AG04450 (cell line): ENCODE data around the gene CNNM2. TPM values are rescaled to one million over a fixed set of nuclear protein-coding genes. Genes with fewer than 3 reads are reported as not detected.

Experiments
- CTCF ChIA-PET: fragments of 300-600, 350-600 bp; formaldehyde crosslinking; extraction: SDS; loops from one replicate; lab custom pipeline; 2022; ENCODE audit warnings: antibody characterized with exemption, inconsistent platforms; lab: Charles Lee
- POLR2A ChIA-PET: fragments of 350-600 bp; formaldehyde crosslinking; extraction: SDS; loops from one replicate; lab custom pipeline; 2021; ENCODE audit warnings: antibody characterized with exemption, inconsistent platforms; lab: Yijun Ruan, JAX
- DNase-seq: peaks from one replicate; pipeline ENCODE4 v3.0.0-alpha.2; 2011; ENCODE audit warnings: low read depth, low spot score
- H3K27ac ChIP-seq: one replicate; pipeline ENCODE4 v1.5.1; 2012; ENCODE audit warnings: low read depth, low read length, control low read depth
- H3K27me3 ChIP-seq: one replicate; pipeline ENCODE4 v1.6.0; 2012; ENCODE audit warnings: low read length; ENCODE audit not compliant: control insufficient read depth, insufficient read depth
- H3K4me3 ChIP-seq: 2 replicates; pipeline ENCODE4 v1.5.1; 2011; ENCODE audit warnings: mild to moderate bottlenecking, low read depth, low read length, control low read depth
- H3K9me3 ChIP-seq: 2 replicates; pipeline ENCODE4 v1.5.1; 2012; ENCODE audit warnings: low read length; ENCODE audit not compliant: control insufficient read depth, insufficient read depth
- CTCF ChIP-seq: IDR thresholded peaks from 2 replicates; pipeline ENCODE4 v1.5.1; 2011; ENCODE audit warnings: low read depth, low read length, control low read depth, inconsistent platforms
- polyA plus RNA-seq: library from polyadenylated mRNA; depleted of rRNA; stranded (reverse); fragments of >200 nt; gene quantifications from 2 replicates; pipeline ENCODE4 v1.2.3, GENCODE V29; 2011

CNNM2 gene
- polyA plus RNA-seq, 1 experiment, result 5.2 TPM

GRCh38 chr10:102949916-102950315 lies 31.8 kb downstream of the CNNM2 start:
- no peak overlapping the region for H3K27ac ChIP-seq
- H3K9me3 ChIP-seq, result no peaks in the 10 kb centered on the region
- POLR2A ChIA-PET, result no interaction called here
- H3K4me3 ChIP-seq, result no peak overlapping the region
- CTCF ChIA-PET, result no interaction called here
- H3K27me3 ChIP-seq, result no peaks in the 10 kb centered on the region
- no peak for TF ChIP-seq CTCF
- DNase-seq, result no peak

- no peaks in the 10 kb centered on the region for H3K27me3 ChIP-seq
- ChIA-PET CTCF (interaction anchor here (0.7 kb wide), 1 partner anchor 14 kb away, joined by 4 read pairs; no protein-coding TSS in a partner anchor), POLR2A (interaction anchor here (0.6 kb wide), 1 partner anchor 14 kb away, joined by 7 read pairs; no protein-coding TSS in a partner anchor)
- DNase-seq, result no peak
- no peak overlapping the region for H3K4me3 ChIP-seq
- TF ChIP-seq CTCF, result no peak
- H3K9me3 ChIP-seq, result no peaks in the 10 kb centered on the region
- no peak overlapping the region for H3K27ac ChIP-seq
Observed at GRCh38 chr10:102951316-102951715, 33.2 kb downstream of the CNNM2 start.

- H3K4me3 ChIP-seq, result no peak overlapping the region
- H3K27ac ChIP-seq, result no peak overlapping the region
- ChIA-PET POLR2A (no interaction called here), CTCF (no interaction called here)
- no peaks in the 10 kb centered on the region for H3K9me3 ChIP-seq
- DNase-seq, result no peak
- no peak for TF ChIP-seq CTCF
- H3K27me3 ChIP-seq, result no peaks in the 10 kb centered on the region
Observed at GRCh38 chr10:102959360-102959759, 41.3 kb downstream of the CNNM2 start.

GRCh38 chr10:102960157-102960556 lies 42.1 kb downstream of the CNNM2 start:
- H3K27me3 ChIP-seq, result no peaks in the 10 kb centered on the region
- CTCF ChIA-PET, result no interaction called here
- no peak for DNase-seq
- no peak overlapping the region for H3K27ac ChIP-seq
- H3K4me3 ChIP-seq, result no peak overlapping the region
- no peak for TF ChIP-seq CTCF
- POLR2A ChIA-PET, result interaction anchor here (0.6 kb wide), 1 partner anchor 94 kb away, joined by 4 read pairs; no protein-coding TSS in a partner anchor
- no peaks in the 10 kb centered on the region for H3K9me3 ChIP-seq

GRCh38 chr10:102962267-102962666 lies 44.2 kb downstream of the CNNM2 start:
- no peak overlapping the region for H3K27ac ChIP-seq
- POLR2A ChIA-PET, result no interaction called here
- TF ChIP-seq CTCF, result no peak
- H3K27me3 ChIP-seq, result no peaks in the 10 kb centered on the region
- CTCF ChIA-PET, result no interaction called here
- no peak for DNase-seq
- H3K4me3 ChIP-seq, result no peak overlapping the region
- H3K9me3 ChIP-seq, result no peaks in the 10 kb centered on the region
